Ishikawa (cell line): Measurements from ENCODE around the gene RALGPS2.
A peak's percentile ranks its signal among the peaks of the same experiment; 100 is the strongest.

Experiments
- CEBPB ChIP-seq: IDR thresholded peaks from 2 replicates; pipeline ENCODE4 v1.6.1; 2012
- CREB1 ChIP-seq: IDR thresholded peaks from 2 replicates; pipeline ENCODE4 v1.6.1; 2012; ENCODE audit warnings: low read depth
- EGR1 ChIP-seq: IDR thresholded peaks from 2 replicates; pipeline ENCODE4 v1.6.1; 2012
- EP300 ChIP-seq: IDR thresholded peaks from 2 replicates; pipeline ENCODE4 v1.6.1; 2012; ENCODE audit warnings: borderline replicate concordance
- FOXM1 ChIP-seq: IDR thresholded peaks from 2 replicates; pipeline ENCODE4 v1.6.1; 2012; ENCODE audit warnings: low read depth, borderline replicate concordance
- NFIC ChIP-seq: IDR thresholded peaks from 2 replicates; pipeline ENCODE4 v1.6.1; 2012
- RAD21 ChIP-seq: IDR thresholded peaks from 2 replicates; pipeline ENCODE4 v1.6.1; 2012; ENCODE audit warnings: low read depth
- TAF1 ChIP-seq: IDR thresholded peaks from 2 replicates; pipeline ENCODE4 v1.6.1; 2012; ENCODE audit warnings: low read depth, mild to moderate bottlenecking
- TCF12 ChIP-seq: IDR thresholded peaks from 2 replicates; pipeline ENCODE4 v1.6.1; 2012; ENCODE audit warnings: low read depth
- TEAD4 ChIP-seq: IDR thresholded peaks from 2 replicates; pipeline ENCODE4 v1.6.1; 2012
- YY1 ChIP-seq: IDR thresholded peaks from 2 replicates; pipeline ENCODE4 v1.6.1; 2012; ENCODE audit warnings: low read depth
- ZBTB7A ChIP-seq: IDR thresholded peaks from 2 replicates; pipeline ENCODE4 v1.6.1; 2012; ENCODE audit warnings: low read depth
- TF ChIP-seq, protein P1 (sequence below): IDR thresholded peaks from 2 replicates; pipeline ENCODE4 v1.6.1; 2012; ENCODE audit warnings: low read depth, mild to moderate bottlenecking
- TF ChIP-seq, protein P2 (sequence below): IDR thresholded peaks from 2 replicates; pipeline ENCODE4 v1.6.1; 2012
- TF ChIP-seq, protein P3 (sequence below): IDR thresholded peaks from 2 replicates; pipeline ENCODE4 v1.6.1; 2012

RALGPS2 gene

DNA sequence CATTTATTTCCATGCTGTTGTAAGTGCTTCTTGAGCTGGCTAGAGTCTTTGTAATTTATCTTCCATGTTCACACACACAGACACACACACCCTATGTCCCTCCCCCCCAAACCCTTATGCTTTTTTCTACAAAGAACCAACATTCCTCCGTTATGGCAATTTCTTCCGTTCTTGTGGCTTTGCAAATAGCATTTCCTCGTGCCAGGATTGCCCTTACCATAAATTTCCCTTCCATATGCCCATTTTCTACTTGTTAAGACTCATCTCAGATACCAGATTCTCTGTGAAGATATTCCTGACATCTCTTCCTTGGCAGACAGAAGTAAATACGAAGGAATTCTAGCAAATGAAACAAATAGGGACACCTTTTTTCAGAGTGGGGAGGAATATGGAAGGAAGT is 26.0 kb downstream of the RALGPS2 start:
- TF ChIP-seq FOXM1 (no peak), TEAD4 (no peak), EGR1 (no peak), YY1 (no peak)
- TF ChIP-seq, protein P1, sequence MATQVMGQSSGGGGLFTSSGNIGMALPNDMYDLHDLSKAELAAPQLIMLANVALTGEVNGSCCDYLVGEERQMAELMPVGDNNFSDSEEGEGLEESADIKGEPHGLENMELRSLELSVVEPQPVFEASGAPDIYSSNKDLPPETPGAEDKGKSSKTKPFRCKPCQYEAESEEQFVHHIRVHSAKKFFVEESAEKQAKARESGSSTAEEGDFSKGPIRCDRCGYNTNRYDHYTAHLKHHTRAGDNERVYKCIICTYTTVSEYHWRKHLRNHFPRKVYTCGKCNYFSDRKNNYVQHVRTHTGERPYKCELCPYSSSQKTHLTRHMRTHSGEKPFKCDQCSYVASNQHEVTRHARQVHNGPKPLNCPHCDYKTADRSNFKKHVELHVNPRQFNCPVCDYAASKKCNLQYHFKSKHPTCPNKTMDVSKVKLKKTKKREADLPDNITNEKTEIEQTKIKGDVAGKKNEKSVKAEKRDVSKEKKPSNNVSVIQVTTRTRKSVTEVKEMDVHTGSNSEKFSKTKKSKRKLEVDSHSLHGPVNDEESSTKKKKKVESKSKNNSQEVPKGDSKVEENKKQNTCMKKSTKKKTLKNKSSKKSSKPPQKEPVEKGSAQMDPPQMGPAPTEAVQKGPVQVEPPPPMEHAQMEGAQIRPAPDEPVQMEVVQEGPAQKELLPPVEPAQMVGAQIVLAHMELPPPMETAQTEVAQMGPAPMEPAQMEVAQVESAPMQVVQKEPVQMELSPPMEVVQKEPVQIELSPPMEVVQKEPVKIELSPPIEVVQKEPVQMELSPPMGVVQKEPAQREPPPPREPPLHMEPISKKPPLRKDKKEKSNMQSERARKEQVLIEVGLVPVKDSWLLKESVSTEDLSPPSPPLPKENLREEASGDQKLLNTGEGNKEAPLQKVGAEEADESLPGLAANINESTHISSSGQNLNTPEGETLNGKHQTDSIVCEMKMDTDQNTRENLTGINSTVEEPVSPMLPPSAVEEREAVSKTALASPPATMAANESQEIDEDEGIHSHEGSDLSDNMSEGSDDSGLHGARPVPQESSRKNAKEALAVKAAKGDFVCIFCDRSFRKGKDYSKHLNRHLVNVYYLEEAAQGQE = no peak

DNA sequence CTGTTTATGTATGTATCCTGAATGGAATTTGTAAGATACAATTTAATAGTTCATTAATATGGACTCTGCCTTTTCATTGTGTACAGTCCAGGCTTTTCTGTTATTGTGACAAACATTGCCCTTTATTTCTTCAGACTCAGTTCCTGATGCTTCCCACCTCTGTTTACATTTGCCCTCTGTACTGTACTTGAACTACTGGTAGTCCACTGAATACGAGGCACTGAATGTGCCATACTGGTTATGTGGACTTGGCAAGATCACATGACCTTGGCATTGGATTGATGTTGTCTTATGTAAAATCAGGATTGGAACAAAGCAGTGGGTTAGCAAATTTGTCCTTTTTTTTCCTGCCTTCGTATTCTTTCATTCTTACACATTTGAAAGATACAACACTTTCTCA is 27.8 kb downstream of the RALGPS2 start:
- TF ChIP-seq EP300 = no peak
- no peak for TF ChIP-seq EGR1
- TF ChIP-seq NFIC = no peak
- no peak for TF ChIP-seq RAD21
- no peak for TF ChIP-seq TCF12

DNA sequence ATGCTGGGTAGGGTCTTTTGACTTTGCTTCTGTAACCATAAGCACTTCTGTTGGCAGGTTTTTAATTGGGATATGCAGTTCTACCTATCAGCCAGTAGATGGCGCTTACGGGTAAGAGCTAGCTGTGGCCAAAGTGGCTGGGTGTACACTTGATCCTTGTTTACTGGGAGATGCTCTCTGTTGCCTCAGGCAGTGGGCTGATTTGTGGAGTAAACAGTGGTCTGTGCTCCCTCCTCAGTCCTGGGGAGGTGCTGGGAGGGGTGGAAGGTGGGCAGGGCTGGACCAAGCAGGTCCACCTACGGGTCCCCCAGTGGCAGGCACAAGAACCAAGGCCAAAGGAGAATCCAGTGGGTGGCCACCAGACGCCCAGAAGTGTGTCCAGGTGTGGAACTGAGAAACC is 43.4 kb downstream of the RALGPS2 start:
- TF ChIP-seq RAD21 = peak; percentile 50
- TF ChIP-seq, protein P2, sequence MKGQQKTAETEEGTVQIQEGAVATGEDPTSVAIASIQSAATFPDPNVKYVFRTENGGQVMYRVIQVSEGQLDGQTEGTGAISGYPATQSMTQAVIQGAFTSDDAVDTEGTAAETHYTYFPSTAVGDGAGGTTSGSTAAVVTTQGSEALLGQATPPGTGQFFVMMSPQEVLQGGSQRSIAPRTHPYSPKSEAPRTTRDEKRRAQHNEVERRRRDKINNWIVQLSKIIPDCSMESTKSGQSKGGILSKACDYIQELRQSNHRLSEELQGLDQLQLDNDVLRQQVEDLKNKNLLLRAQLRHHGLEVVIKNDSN = no peak
- TF ChIP-seq TAF1 = no peak
- TF ChIP-seq CEBPB = no peak

DNA sequence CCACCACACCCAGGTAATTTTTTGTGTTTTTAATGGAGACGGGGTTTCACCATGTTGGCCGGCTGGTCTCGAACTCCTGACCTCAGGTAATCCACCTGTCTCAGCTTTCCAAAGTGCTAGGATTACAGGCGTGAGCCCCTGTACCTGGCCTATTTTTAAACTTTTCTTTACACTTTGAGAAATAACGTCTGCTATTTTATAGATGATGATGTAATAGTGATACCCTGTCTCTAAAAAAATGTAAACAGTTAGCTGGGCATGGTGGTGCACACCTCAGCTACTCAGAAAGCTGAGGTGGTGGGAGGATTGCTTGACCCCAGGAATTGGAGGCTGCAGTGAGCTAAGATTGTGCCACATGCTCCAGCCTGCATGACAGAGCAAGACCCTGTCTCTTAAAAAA is 47.9 kb downstream of the RALGPS2 start:
- TF ChIP-seq TCF12 (no peak), CREB1 (no peak), TEAD4 (no peak), RAD21 (no peak), NFIC (no peak), EP300 (no peak)
- TF ChIP-seq, protein P2 = no peak

DNA sequence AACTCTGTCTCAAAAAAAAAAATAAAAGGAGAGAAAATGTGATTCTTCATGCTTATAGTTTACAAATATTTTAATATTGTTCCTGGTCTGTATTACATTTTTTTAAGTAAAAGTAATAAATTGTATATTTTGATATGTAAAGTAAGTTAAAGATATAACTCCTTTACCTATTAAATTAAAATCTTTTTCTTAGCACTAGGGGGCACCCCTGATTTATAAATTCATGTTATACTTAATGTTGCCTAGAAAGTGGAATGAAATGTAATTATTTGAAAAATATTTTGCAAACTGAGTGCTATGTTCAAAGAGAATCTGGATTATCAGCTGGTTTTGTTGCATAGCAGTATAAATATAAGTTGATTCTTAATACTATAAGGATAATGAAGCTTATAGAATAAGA is 49.2 kb downstream of the RALGPS2 start:
- no peak for TF ChIP-seq TAF1
- peak; percentile 54 for TF ChIP-seq RAD21

DNA sequence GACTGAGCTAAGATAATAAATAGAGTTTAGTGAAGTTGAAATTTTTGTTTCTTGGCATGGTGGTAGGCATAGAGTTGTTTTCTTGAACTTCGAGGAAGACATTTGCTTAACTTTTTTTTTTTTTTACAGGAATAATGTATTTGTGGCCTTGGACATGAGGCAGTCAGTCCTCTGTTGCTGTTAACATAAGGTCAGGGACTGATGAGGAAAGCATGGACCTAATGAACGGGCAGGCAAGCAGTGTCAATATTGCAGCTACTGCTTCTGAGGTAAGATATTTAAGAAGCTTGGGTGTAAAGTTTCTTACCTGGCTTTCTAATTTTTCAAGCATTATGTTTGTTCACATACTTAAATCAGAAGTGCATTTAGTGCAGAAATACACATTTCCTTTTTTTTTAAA is 51.5 kb downstream of the RALGPS2 start:
- TF ChIP-seq TEAD4 = no peak
- TF ChIP-seq, protein P3, sequence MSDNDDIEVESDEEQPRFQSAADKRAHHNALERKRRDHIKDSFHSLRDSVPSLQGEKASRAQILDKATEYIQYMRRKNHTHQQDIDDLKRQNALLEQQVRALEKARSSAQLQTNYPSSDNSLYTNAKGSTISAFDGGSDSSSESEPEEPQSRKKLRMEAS = no peak
- no peak for TF ChIP-seq FOXM1
- TF ChIP-seq EP300 = no peak
- TF ChIP-seq, protein P1 = no peak
- TF ChIP-seq CEBPB = no peak
- no peak for TF ChIP-seq TCF12
- TF ChIP-seq NFIC = no peak
- TF ChIP-seq EGR1 = no peak
- no peak for TF ChIP-seq TAF1
- no peak for TF ChIP-seq YY1
- TF ChIP-seq, protein P2 = no peak
- no peak for TF ChIP-seq RAD21
- no peak for TF ChIP-seq ZBTB7A

DNA sequence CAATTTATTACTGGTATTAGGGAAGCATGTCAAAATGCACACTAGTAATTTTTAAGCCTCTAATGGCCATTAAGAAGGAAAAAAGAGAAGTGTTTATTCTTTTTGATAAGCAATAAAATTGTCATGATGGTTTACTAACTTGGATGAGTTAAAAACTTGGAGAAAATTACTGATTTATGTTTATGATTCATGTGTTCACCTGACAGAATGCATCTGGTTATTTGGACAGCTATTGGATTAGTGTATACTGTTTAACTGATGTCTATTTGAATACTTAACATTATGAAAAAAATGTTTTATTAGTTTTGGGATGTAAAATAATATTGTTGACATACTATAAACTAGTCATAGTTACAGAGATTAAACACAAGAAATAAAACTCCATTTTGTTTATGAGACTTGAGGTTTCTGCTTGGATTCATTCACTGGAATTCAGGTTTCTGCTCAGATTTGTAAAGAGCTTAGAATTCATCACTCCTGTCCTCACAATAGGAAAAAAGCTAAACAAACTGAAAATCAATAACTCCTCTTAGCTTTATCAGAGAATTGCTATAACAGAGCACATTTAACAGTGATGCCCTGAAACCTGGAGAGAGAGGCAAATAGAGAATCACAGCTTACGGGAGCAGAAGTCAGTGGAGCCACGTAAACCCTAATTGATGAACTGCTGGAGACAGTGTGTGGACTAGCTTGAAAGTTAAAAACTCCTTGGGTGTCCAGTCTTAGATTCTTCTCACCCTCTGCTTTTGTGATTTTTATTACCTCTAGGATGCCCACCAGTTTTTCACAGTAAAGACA is 56.7 kb downstream of the RALGPS2 start:
- TF ChIP-seq TAF1 (no peak), EP300 (no peak), FOXM1 (no peak), NFIC (no peak), ZBTB7A (no peak), CEBPB (no peak), TEAD4 (no peak)
- TF ChIP-seq, protein P3 = no peak
- TF ChIP-seq, protein P2 = no peak
